HG02588 (cell line): ENCODE measurements around the gene PJA2.
"Not testable (repeated sequence)": the region's sequence is repeated elsewhere in the genome, so short reads cannot be mapped to it uniquely, and the experiment has no call there.

Experiments
- ATAC-seq: cut with Tn5 transposase; IDR thresholded peaks from one replicate; pipeline ENCODE4 v1.9.1; 2021; ENCODE audit warnings: mild to moderate bottlenecking, moderate library complexity; ENCODE audit not compliant: unreplicated experiment

The PJA2 gene

GRCh38 chr5:109409844-109410388, at the start of gene PJA2:
PJA2 (minus strand) TSS chr5:109409974; CDS start chr5:109383433, 26,541 bp downstream.
- ATAC-seq = peak; percentile 78

GRCh38 chr5:109455598-109456096, 45.9 kb upstream of the PJA2 start:
- ATAC-seq = peak; percentile 100

- no peak for ATAC-seq
These were observed 45.1 kb upstream of the PJA2 start for GRCh38 chr5:109454731-109455505.

- no peak for ATAC-seq
These were observed 43.5 kb upstream of the PJA2 start for GRCh38 chr5:109453251-109453650.

GRCh38 chr5:109452661-109453060, 42.9 kb upstream of the PJA2 start:
- ATAC-seq = no peak

GRCh38 chr5:109451146-109451545, 41.4 kb upstream of the PJA2 start:
- ATAC-seq = no peak

- ATAC-seq = no peak
These were observed 40.5 kb upstream of the PJA2 start for GRCh38 chr5:109450129-109450877.

GRCh38 chr5:109448838-109449237, 39.1 kb upstream of the PJA2 start:
- ATAC-seq = no peak

GRCh38 chr5:109439590-109439989, 29.8 kb upstream of the PJA2 start:
- no peak for ATAC-seq

- no peak for ATAC-seq
These were observed 16.3 kb upstream of the PJA2 start for GRCh38 chr5:109426075-109426474.

- not testable (repeated sequence) for ATAC-seq
These were observed 15.7 kb upstream of the PJA2 start for GRCh38 chr5:109425521-109425920.

- ATAC-seq = no peak
These were observed 12.2 kb upstream of the PJA2 start for GRCh38 chr5:109421956-109422355.

GRCh38 chr5:109418712-109419352, 9.1 kb upstream of the PJA2 start:
- no peak for ATAC-seq

- ATAC-seq = no peak
These were observed 7.1 kb upstream of the PJA2 start for GRCh38 chr5:109416882-109417281.

- not testable (repeated sequence) for ATAC-seq
These were observed 4.2 kb upstream of the PJA2 start for GRCh38 chr5:109413921-109414461.

- ATAC-seq = no peak
These were observed 3.7 kb upstream of the PJA2 start for GRCh38 chr5:109413458-109413857.

GRCh38 chr5:109412981-109413402, 3.2 kb upstream of the PJA2 start:
- ATAC-seq = no peak

GRCh38 chr5:109411627-109412026, 1.9 kb upstream of the PJA2 start:
- no peak for ATAC-seq

- no peak for ATAC-seq
These were observed 1.4 kb upstream of the PJA2 start for GRCh38 chr5:109411149-109411514.

- peak; percentile 18 for ATAC-seq
These were observed 795 bp upstream of the PJA2 start for GRCh38 chr5:109410389-109411148.
